ENCODE data around the gene PIGW.

The PIGW gene, protein sequence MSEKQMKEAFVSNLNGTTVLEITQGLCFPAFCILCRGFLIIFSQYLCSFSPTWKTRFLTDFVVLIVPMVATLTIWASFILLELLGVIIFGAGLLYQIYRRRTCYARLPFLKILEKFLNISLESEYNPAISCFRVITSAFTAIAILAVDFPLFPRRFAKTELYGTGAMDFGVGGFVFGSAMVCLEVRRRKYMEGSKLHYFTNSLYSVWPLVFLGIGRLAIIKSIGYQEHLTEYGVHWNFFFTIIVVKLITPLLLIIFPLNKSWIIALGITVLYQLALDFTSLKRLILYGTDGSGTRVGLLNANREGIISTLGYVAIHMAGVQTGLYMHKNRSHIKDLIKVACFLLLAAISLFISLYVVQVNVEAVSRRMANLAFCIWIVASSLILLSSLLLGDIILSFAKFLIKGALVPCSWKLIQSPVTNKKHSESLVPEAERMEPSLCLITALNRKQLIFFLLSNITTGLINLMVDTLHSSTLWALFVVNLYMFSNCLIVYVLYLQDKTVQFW

DNA sequence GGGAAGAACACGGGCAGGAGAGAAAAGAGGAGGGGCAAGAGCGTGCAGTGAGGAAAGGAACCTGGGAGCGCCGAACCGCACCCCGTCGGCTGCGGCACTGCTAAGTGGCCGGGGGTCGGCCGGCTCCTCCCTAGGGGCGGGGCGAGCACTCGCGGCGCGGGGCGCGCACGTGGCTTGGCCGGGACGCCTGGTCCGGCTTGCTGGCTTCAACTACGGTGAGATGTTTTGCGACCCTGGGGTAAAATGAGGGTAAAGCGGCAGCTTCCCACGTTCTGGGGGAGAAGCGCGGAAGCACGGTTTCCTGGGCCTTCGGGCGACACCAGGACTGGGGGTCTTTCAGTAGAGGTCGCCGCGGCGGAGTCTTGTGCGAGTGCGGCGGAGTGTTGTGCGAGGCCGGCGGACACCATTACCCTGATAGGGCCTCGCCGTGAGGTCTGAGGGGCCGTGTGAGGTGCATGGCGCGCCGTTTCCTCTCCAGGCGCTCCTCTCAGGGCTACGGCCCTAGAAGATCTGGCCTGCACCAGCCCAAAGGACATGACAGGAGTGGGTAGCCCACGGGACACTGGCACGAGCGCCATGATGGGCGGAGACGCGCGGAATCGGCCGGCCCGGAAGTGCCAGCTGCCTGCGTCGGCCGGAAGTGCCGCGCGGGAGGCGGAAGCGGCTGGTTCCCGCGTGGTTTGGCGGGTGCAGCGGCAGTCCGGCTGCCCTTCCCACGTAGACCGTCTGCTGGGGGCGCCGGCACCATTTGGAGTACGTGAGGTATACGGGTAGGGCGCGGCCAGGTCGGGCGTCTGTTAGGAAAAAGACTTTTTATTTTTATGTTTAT, at the start of gene PIGW, which contains the start of gene MYO19:
Gene PIGW, plus strand, starts transcription at position 148 of the 829 bp plus-strand sequence. CDS start 2,115 bp downstream, outside the sequence.
Gene MYO19, minus strand, starts transcription at position 29 of the 829 bp plus-strand sequence. CDS start 2,330 bp downstream, outside the sequence.
- DNase-seq = peak; percentile 90

DNA sequence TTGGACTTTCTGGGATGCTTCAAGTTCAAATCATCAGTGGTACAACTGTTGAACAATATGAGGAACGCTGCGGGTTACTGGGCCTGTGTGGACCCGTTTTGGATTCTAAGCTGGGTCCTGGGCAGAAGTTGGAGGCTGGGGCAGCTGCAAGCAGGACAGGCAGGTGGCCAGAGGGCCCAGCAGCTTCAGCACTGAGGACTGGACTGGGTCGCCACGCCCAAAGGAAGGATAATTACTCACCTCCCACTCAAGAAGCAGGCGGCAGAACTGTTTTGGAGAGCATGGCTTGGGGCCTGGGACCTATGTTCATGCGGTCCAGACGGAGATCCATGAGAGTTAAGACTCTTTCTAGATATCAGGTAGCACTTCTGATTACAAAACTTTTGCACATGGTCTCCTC, 49.8 kb upstream of the PIGW start:
- no peak for DNase-seq

DNA sequence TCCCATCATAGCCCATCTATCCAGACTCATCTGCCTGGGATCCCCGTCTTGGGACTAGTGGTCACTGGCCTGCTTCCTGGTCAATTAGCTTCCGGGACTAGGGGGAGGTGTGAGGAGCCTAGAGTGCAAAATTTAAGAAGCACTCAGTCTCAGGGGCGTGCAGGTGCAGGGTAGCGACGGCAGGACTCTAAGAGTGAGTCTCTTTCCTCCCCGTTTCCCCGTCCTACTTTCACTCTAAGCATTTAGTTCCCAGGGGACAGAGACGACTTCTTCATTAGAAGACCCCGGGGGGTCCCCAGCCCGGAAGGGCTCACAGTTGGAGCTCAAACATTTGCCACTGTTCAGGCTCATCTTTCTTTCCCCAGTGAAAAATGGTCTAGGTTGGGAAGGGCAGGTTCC, 49.0 kb upstream of the PIGW start:
- no peak for DNase-seq

DNA sequence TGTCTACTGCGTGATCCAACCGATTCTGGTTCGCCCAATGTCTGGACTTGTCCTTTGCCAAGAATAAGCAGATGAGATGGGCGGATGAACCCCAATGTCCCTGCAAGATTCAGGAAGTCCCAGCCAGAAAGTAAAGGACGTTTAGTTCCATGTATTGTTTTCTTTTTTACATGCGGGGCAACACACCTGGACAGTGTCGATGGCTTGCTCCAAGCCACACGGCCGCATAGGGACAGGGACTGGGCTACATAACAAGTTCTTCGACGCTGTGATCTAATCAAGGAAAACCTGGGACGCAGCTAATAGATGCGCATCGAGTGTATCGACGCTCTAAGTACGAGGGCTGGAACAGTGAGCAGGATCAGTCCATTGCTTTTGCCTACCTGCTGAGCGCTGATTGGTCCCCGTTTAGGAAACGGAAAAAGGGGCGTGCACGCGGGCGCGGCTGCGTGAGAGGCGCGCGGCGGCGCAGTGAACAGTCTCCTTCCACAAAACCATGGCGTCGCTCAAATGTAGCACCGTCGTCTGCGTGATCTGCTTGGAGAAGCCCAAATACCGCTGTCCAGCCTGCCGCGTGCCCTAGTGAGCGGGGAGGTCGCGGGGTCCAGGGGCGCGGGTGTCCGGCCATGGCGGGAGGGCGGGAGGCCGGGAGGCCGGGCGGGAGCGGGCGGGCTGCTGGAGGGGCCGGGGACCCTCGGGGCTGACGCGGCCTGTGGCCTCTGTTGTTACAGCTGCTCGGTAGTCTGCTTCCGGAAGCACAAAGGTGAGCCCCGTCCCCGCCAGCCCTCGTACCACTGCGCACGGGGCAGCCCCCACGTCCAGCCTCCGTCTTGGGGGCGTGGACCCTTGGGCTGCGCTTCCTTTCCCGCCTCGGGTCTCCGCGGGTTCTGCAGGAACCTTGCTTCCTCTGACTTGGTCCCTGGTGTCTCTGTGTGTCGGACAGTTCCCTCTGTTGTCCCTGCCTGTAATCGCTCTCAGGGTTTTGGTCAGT, 48.3 kb upstream of the PIGW start, which contains the start of gene ZNHIT3:
Gene ZNHIT3, plus strand, starts transcription at position 478 of the 991 bp plus-strand sequence. Its CDS starts 19 bp downstream, at position 497.
- DNase-seq = peak; percentile 95

DNA sequence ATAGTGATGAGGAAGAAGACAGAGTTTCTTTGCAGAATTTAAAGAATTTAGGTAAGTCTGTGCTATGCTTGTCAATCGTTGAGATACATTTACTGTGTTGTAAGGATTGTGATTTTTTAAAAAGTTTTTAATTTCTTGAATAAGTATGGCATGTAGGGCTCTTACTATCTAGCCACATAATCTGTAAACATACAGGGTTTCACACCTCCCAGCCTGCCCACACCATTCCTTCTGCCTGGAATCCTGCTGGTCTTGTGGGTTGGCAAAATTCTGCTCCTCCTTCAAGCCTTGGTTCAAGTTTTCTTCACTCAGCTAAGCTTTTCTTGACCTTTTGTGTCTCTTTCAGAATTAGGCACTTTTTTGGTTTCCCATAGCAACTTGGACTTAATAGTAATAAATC, 40.8 kb upstream of the PIGW start:
- no peak for DNase-seq

DNA sequence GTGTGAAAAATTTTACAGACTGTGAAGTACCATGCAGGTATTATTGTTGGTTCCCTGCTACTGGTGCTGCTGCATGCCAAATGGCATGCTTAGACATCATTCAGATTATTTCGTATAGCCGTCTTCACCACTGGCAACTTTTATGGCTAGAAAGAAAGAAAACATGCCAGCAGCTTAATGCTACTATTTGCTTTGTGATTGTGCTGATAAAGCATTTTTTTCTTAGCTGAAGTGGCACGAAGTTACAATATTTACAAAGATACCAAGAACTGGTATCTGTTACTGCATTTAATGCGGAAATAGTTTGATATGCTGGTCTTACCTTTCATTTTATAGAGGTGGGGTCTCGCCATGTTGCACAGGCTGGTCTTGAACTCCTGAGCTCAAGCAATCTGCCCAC, 40.1 kb upstream of the PIGW start:
- no peak for DNase-seq

DNA sequence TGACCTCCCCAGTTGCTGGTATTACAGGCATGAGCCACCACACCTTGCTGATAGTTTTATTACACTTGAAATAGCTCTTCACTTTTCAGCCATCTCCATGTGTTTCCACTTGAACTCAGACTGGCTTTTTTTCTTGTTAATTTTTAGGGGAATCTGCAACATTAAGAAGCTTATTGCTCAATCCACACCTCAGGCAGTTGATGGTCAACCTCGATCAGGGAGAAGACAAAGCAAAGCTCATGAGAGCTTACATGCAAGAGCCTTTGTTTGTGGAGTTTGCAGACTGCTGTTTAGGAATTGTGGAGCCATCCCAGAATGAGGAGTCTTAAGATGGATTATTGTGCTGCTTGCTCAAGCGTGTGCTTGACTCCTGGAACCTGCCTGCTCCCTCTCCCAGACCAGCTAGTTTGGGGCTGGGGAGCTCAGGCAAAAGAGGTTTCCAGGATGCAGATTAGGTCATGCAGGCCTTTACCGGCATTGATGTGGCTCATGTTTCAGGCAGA, 39.7 kb upstream of the PIGW start:
- no peak for DNase-seq

DNA sequence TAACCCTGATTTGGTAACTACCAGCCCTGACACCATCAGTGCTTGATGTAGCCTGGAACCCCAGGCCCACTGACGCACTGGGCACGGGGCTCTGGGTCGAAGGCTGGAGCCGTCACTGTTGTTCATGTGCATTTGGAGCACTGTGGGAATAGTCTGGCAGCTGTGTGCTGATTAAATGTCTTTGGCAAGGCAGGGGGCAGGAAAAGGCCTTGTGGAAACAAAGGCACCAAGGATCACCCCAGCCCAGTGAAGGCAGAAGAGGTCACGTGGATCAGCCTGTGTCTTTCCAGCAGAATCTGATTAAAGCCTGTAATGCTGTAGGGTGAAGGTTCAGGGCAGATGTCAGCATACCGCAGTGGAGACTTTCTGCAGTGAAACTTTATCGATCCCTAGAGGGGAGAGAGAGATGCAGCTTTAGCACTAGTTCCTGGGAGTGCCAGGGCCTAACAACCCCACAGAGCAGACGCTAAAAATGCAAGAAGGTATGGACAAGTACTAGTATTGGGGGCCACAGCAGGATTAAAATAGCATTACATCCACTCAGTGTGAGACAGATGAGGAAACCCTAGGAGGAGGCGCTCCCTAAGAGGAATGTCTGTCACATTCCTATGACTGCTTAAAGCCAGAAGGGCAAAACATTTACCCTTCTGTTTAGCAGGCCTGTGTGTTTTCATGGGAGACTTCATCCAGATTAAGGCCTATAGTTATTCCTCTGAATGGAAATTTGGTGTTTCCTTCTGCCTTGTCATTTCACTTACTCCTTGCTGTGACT, 38.6 kb upstream of the PIGW start:
- DNase-seq = no peak

DNA sequence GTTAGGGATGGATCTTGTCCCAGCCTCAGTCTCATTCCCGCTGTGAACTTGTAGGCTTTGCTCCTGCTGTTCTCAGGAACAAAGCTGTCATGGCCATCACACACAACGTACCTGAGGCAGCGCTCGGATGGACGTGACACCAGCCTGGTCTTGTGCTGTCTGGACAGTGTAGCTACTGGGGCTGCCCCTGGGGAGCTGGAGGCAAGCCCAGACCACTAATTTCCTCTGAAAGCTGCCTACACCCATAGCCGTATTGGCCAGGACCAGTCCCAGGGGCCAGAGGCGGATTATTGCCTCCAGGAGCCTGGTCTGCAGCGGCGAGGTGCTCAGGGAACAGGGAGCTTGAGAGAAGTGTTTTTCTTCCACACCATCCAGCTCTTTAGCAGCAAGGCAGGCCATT, 36.6 kb upstream of the PIGW start:
- DNase-seq = no peak

DNA sequence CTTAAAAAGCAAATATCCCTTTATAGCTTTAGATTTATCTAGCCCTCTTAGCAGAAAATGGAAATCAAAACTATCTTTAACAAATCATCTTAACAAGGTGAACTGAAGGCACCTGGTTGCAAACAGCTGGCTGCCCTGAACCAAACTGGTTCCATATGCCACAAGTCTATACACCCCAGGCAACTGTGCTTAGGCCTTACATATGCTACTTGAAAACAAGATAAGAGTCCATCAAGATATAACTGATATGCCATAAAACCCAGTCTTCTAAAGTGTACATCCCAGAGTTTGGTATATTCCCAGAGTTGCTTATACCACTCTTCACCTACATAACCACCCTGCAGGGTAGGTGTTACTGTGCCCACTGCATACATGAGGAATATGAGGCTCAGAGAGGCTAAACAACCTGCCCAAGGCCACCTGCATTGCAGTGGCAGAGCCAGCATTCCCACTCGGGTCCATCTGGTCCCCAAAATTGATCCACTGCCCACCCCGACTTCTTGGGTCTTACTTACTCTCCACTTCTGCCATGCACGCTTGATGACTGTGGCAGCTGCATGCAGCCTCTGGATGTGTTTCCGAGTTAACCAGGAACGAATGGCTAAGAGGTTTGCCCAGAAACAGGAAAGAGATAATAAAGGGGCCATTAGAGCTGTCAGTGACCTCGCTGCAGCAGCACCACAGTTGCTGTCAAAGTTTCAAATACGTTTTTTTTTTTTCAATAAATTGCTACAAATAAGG, 36.1 kb upstream of the PIGW start:
- no peak for DNase-seq

DNA sequence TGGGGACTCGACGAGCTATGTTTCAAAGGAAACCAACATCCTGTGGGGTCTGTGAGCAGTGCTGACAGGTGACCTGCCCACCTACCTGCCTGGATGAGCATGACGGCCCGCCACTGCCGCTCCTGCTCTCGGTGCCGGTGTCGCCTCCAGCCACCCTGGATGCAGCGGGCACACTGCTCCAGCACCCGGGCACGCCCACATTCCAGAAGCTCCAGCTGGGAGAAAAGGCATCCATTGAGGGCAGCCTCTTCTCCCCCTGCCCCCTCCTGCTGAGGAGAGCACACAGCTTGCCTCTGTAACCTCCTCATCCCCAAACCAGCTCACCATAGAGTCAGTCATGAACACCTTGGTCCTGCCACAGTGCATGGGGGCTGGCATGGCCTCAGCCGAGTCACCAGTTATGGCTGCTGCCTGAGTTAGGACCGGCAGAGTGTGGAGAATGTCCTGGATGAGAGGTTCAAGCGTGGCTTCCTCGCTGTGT, 34.0 kb upstream of the PIGW start:
- peak; percentile 21 for DNase-seq

DNA sequence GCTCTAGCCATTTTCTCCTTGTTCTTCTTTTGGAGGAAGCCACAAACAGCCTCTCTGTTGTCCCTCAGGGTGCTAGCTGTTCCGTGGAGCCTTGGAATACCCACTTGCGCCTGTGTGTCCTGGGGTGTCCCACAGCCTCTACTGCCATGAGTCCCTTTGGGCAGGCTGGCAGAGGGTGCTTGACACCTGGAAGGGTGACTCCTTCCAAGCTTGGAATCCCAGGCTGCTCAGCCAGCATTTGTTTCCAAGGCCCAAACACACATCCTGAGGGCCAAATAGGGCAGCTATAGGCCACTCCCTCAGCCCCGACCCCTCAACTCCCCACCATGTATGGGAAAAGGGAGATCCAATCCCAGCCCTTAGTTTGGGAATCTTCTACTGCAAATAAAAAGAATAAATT, 33.4 kb upstream of the PIGW start:
- no peak for DNase-seq

DNA sequence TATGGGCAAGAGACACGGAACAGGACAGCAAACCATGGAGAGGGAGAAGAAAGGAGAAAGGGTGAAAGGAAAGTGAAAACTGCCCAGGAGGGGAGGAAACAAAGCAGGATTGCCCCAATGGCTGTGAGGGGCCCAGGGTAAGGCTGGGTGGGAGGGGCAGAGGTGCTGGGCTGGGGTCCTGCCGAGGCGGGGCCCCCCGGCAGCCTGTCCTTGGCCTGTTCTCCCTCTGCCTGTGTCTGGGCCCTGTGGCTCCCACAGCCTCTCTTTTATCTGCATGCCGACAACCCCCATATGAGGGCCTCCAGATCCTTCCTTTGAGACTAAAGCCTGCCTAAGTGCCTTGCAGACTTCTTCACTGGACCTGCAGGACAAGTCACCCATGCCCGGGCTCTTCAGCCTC, 32.8 kb upstream of the PIGW start:
- no peak for DNase-seq

DNA sequence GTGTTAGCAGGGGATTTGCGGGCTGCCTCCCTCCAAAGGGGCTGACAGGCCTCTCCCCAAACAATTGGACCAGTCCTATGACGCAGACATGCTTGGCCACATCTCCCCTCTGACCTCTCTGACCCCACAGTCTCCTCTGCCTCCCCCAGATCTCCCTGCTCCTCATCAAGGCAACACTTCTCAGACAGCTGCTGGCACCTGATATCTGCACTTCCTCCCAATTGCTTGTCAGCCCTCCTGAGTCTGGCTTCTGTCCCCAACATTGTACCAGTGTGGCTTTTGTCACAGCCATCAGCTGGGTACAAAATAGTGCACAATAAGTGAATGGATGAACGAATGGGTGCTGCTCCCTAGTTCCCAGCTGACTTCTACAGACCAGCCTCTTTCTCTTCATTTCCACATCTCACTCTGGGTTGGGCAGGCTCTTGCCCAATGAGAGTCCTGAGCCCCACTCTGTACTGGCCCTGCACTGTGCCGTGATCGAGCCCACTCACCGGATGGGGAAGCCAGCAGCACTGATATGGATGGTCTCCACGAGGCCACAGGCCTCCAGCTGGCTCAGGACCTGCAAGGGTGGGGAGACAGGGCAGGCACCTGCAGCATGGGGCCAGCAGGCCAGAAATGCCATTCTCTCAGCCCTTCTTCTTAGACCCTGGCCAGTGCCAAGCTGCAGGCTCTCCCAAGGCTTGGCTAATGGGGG, 31.2 kb upstream of the PIGW start:
- no peak for DNase-seq

DNA sequence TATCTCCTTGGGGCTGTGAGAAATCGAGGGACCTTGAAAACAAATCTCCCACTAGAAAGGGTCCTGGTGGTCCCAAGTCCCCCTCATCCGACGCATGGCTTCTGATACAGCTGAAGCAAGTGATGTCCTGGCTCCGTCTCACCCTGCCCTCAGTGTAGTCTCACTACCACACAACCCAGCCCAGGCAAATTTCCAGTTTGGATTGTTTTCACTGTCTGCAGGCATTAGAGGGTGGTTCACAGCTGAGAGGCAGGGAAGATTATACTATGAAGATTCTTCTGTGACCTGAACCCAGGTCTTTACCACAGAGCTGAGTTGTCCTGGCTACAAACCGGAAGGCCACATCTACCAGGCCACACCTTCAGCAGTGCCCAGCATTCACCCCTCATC, 30.6 kb upstream of the PIGW start:
- DNase-seq = no peak

DNA sequence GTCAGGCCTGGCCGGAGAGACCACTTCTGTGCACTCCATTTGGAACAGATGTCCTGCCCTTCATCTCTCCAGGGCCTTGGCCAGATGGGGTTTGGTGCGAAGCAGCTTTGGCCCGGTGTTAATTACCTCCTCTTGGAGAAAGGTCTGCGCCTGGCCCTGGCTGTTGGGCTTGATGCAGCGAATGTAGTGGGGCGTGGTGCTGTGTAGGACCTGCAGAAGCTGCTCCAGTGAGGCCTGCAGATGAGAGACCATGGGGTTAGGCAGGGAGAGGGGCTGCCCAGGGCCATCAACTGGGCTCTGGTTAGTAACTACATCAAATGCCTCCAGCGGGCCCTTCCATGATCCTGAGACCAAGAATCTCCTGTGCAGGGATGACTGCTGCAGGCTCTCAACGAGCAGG, 29.6 kb upstream of the PIGW start:
- DNase-seq = no peak

DNA sequence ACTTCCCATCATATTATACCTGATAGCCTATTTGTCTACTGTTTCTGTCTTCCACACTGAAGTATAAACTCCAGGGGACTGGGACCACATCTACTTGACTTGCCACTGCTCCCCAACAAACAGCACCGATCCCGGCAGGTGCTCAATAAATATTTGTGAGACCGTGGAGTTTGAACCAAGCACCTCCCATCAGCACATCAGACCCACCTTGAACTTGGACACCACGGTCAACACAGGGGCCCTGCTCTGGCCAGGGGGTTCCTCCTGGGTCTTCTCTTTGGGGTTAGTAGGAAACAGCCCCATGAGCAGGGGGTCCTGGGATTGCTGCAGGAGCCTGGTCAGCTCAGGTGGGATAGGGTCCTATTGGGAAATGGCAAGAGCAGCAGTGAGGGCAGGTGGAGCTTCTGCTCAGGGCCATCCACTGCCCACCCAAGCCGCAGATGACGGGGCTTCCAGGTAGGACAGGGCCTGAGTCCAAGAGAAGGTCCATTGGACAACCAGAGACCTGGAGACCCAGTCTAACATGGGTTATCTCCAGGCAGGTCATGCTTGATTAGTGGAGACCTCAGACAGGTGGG, 28.4 kb upstream of the PIGW start:
- no peak for DNase-seq

DNA sequence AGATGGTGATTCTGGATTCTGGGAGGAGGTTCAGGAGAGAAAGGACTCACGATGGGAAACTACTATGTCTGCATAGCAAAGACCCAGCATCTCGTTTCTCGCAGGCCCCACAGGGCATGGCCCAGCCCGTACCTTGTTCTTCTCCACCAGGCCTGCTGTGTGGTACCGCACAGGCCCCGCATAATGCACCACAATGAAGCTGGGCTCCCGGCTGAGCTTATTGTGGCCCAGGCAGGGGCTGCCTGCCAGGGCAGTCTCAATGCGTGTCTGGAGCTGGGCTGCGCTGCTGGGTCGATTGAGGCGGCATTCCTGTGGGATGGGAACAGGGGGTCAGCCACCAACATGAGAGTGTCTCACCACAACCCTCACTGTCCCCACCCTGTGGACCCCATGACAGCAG, 28.0 kb upstream of the PIGW start:
- no peak for DNase-seq

DNA sequence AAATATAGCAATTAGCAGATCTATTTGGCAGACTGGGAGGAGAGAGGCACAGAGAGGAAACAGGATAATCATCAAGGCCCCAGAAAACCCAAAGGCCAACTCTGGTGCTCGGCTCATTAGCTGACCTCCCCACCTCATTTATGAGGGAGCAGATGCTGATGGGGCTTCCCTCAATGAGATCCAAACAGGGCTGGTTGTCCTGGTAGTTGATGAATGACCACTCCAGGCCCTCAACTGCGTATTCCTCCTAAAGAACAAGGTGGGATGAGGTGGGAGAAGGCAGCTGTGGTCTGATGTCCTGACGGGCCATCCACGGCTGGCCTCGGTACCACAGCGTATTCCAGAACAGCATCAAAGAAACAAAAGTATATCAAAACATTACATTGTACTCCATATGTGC, 27.5 kb upstream of the PIGW start:
- DNase-seq = no peak

Data from EL (cell line).